SH-SY5Y (cell line): ENCODE results near the gene PTPRM.

ENCODE experiments used
- GATA2 ChIP-seq: IDR thresholded peaks from 2 replicates; pipeline ENCODE4 v1.6.1; 2011; ENCODE audit warnings: mild to moderate bottlenecking, low read depth, low read length
- GATA3 ChIP-seq: IDR thresholded peaks from 2 replicates; pipeline ENCODE4 v1.6.1; 2011; ENCODE audit warnings: low read depth, mild to moderate bottlenecking, low read length, moderate library complexity

DNA sequence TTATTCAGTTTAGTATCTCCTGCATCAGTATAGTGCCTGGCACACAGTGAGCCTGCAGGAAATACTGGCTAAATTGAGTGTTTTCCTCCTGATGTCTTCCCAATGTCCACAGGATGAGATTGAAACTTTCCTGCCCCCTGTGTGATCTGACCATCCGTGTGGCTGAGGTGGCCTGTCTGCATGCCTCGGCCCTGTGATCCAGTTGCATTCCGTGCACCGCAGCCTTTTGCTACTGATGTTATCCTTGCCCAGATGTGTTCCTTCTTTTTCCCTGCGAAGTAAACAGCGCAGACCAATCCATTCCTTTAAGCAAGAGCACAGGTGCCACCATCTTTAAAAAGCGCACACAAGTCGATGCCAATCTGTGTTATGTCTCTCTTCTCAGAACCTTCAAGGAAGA, 462.6 kb downstream of the PTPRM start:
- TF ChIP-seq GATA2 (no peak), GATA3 (no peak)
